Measurements from ENCODE around the gene CDKL4.
"Not testable (repeated sequence)": the region's sequence is repeated elsewhere in the genome, so short reads cannot be mapped to it uniquely, and the experiment has no call there.

CDKL4 gene

DNA sequence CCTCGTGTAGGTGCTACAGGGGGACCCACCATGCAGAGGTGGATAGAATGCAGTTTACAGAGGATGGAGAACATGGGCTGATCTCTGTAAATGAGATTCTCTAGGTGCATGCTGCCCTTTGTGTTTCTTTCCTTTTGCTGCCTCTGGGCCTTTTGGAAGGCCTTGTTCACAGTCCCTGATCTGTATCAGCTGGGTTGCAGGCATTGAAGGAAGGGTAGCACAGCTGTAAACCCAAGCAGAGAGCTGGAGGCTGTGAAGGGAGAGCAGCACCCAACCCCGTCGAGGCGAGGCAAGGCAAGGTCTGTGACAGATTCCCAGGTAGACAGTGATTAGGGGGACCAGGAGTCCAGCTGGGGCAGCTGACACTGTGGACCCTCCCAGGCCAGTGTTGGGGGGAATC, 66.8 kb downstream of the CDKL4 start:
- no peak for DNase-seq

DNA sequence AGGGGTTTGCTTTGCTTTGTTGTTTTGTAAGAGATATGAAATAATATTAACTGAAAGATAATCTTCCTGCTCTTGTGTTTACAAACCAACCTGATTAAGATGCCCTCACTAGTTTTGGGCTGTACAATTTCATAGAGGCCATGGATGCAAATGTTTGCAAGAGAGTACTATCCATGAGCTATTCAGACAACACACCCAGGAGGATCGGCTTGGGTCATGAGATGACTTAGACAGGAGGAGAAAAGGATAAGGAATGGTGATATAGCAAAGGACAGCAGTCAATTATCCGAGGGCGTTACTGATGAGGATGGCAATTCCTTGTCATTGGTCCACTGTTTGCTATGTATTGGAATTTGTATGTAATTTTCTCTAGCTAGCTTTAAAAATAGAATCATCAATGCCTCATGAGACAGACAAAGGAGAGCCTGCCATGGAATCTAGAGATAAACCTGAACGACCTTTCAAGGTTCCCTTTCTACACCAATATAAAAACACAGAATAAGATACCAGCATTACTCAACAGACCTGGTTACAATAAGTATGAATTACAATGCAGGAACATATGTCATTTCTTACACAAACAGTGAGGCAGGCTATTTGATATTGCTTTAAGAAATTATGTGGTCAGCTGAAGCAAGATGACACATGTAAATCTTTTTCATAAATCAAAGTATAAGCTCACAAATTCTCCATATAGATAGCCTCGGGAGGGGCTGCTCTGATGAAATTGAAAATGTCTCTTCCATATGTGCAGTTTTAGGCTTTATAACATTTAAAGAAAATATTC, 68.6 kb downstream of the CDKL4 start:
- DNase-seq, result no peak

DNA sequence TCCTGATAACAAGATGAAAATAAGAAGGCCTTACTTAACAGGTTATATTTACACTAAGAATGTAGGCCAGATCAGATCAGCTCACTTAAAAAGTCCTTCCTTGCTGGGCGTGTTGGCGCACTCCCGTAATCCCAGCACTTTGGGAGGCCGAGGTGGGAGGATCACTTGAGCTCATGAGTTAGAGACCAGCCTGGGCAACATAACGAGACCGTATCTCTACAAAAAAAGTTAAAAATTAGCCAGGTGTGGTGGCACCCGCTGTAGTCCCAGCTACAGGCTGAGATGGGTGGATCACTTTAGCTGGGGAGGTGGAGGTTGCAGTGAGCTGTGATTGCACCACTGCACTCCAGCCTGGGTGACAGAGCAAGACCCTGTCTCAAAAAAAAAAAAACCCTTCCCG, 69.7 kb downstream of the CDKL4 start:
- no peak for DNase-seq

DNA sequence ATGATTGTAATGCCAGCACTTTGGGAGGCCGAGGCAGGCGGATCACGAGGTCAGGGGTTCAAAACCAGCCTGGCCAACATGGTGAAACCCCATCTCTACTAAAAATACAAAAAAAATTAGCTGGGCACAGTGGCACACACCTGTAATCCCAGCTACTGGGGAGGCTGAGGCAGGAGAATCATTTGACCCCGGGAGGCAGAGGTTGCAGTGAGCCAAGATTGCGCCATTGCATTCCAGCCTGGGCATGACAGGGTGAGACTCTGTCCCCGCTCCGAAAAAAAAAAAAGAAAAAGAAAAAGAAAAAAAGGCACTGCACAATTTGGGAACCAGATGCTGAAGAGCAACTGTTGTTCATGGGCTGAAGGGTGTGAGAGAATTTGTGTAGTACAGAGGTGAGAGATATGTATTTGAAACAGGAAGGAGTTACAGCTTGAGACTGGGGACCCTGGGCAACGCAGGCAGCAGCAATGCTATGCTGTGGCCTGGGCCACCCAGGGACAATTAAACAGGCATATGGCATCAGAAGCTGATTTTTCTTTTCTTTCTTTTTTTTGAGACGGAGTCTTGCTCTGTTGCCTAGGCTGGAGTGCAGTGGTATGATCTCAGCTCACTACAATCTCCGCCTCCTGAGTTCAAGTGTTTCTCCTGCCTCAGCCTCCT, 71.6 kb downstream of the CDKL4 start:
- not testable (repeated sequence) for DNase-seq

DNA sequence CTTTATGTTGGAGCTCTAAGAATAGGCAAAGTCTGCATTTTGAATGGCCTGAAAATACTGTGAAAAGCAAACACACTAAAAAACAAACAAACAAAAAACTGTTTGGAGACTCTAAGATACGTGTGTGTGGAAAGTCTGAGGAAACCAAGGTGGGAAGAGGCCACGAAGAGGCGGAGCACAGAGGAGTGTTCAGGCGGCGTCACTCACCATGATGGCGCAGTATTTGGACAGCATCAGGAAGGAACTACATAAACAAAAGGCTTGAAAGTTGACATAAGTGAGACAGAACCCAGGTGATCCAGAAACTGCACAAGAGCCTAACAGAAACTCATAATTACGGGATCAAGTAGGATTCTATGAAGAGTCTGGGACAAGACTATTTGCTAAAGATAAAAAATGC, 72.1 kb downstream of the CDKL4 start:
- DNase-seq, result no peak

DNA sequence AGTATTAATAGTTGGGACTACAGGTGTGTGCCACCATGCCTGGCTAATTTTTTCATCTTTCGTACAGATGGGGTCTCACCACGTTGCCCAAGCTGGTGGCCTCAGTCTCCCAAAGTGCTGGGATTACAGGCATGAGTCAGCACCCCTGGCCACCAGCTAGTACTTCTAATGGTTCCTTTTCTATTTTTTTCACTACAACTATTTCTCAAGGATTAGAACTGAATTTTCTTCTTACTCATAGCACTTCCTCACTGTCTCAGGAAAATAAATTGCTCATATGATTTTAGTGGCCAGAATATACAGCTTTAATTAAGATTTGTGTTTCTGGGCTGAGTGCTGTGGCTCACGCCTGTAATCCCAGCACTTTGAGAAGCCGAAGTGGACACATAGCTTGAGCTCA, 79.7 kb downstream of the CDKL4 start:
- DNase-seq, result no peak

DNA sequence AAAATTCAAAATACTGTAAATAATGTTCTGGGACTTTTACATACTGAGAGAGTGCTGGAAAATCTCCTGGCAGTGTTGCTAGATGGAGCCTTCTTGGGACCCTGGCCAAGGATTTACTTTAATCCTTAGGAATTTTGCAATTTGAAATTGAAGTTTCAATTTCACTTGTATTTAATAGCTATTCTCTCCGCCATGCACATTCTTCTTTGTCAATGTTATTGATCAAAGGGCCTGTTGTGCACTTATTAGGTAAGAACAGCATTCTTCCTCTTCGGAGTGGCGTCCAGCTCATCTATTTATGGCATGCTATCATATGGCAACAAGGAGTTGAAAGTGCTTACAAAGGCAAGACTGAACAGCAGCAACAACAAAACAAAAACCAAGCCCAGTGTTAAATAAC, 82.8 kb downstream of the CDKL4 start:
- DNase-seq, result no peak

DNA sequence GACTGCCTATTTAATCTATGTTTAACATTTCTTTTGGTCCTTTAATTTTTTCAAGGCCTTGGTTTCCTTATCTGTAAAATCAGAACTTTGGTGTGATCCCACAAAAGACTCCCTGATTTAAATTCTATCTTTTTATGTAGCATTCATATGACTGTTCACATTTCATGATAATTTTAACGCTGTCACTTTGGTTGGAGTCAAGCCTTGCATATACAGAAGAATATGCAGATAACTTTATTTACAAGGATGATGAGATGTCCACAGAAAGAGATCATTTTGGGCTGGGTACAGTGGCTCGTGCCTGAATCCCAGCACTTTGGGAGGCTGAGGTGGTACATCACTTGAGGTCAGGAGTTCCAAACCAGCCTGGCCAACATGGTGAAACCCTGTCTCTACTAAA, 84.5 kb downstream of the CDKL4 start:
- no peak for DNase-seq

DNA sequence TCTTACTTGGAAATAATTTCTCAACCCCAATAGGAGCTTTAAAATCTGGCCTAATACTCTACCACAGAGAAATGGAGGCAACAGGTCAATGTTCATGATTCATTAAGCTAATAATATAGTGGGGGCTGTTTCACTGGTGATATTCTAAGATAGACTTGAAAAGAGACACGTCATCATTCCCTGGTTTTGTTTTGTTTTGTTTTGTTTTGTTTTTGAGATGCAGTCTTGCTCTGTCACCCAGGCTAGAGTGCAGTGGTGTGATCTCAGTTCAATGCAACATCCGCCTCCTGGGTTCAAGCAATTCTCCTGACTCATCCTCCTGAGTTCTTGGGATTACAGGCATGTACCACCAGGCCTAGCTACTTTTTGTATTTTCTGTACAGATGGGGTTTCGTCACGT, 85.4 kb downstream of the CDKL4 start:
- DNase-seq, result no peak

DNA sequence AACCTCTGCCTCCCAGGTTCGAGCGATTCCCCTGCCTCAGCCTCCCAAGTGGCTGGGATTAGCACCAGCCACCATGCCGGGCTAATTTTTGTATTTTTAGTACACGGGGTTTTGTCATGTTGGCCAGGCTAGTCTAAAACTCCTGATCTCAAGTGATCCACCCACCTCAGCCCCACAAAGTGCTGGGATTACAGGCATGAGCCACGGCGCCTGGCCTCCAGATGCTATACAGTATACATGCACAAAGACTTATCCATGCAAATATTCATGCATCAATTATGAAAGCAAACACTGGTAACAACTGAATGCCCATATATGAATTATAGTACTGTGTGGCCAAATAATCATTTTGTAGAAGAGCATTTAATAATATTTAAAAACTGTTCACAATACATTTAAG, 86.9 kb downstream of the CDKL4 start:
- DNase-seq, result no peak

- no peak for DNase-seq
Observed at GRCh38 chr2:39156107-39156506, 87.7 kb downstream of the CDKL4 start.

GRCh38 chr2:39155573-39155972, 88.2 kb downstream of the CDKL4 start:
- not testable (repeated sequence) for DNase-seq

GRCh38 chr2:39154944-39155343, 88.8 kb downstream of the CDKL4 start:
- DNase-seq, result no peak

DNA sequence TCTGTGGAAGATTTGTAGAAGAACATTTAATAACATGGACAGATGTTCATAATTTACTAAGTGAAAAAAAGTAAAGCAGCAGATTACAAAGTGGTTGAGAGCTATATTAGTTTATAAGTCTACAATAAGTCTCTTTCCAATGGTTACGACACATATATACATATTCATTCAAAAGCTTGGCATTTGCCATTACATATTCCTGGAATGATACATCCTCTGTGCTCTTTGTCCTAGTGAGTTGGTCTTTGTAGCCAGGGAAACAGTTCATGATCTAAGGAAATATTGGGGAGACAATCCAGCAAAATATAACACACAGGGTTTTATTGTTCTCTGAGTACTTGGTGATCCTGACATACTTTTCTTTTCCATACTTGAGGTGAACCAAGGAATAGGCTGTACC, 90.5 kb downstream of the CDKL4 start:
- no peak for DNase-seq

- DNase-seq, result no peak
Observed at GRCh38 chr2:39152504-39152903, 91.3 kb downstream of the CDKL4 start.

DNA sequence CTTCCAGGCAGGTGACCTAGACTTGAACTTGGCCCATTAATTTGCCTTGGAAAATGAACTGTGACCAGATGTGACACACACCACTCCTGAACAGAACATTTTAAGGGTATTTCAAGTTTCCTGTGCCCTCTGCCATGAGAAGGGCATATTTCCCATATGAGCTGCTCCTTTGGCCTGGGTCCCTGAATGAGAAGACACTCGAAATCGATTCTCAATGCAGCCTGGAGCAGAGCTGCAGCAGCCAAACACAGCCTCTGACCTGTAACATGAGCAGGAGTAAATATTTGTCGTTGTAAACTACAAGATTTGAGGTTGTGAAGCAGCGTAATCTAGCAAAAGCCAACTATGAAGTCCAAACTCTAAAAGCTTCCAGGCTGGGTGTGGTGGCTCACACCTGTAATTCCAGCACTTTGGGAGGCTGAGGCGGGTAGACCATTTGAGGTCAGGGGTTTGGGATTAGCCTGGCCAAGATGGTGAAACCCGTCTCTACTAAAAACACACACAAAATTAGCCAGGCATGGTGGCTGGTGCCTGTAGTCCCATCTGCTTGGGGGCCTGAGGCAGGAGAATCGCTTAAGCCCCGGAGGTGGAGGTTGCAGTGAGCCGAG, 92.8 kb downstream of the CDKL4 start:
- no peak for DNase-seq

DNA sequence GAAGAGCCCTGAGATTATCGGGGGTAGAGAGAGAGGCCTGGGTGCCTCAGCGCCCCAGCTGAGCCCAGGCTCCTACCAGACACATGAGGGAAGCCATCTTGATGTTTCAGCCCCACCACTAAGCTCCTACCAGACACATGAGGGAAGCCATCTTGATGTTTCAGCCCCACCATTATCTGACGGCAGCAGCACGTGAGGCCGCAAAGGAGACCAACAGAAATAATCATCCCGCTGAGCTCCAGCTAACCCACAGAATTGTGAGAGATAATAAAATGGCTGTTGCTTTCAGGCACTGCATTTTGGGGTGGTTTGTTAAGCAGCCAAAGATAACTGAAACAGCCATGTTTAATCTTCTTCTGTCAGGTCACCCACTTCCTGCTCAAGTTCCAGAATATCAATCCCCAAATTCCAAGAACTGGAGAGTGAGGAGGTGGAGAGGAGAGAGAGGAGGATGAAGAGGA, 93.6 kb downstream of the CDKL4 start:
- no peak for DNase-seq

DNA sequence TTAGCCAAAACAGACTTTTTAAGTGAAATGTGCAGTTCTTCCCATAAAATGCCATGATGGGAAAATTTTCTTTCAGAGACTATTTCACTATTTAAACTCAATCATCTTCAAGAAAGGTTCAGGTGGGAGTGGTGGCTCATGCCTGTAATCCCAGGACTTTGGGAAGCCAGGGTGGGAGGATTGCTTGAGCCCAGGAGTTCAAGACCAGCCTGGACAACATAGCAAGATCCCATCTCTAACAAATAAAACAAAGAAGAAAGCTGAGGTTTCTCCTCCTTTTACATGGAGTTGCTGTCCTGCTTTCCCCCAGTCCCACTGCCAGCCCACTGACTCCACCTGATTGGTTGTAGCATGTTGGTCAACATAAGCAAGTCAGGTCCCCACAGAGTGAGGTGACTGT, 97.1 kb downstream of the CDKL4 start:
- DNase-seq, result no peak

DNA sequence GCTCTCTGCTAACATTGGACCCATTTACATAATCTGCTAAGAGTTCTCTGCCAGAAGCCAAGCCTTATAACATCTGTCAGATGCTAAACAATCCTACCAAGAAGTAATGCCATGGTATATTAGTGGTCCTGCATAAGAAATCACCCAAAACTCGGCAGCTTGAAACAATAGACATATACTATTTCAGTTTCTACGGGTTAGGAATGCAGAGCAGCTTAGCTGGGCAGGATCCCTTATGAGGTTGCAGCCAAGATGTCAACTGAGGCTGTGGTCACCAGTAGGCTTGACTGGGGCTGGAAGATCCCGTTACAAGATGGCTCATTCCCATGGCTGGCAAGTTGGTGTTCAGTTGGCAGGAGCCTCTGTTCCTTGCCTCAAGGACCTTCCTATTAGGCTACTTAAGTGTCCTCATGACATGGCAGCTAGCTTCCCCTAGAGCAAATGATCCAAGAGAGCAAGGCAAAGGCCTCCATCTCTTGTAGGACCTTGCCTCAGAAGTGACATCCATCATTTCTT, 97.8 kb downstream of the CDKL4 start:
- DNase-seq, result no peak

DNA sequence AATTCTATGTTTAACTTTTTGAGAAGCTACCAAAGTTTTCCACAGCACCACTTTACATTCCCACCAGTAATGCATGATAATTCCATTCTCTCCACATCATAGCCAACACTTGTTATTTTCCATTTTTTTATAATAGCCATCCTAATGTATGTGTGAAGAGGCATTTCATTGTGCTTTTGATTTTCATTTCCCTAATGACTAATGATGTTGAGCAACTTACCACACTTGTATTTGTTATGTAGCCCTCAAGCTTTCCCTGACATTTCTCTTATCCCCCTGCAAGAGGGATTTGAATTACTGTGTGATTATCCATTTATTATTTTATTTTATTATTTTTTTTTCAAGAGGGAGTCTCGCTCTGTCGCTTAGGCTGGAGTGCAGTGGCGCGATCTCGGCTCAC, 99.4 kb downstream of the CDKL4 start:
- DNase-seq, result no peak

GRCh38 chr2:39142904-39143605, 100.7 kb downstream of the CDKL4 start:
- DNase-seq, result no peak

GRCh38 chr2:39141334-39142271, 102.2 kb downstream of the CDKL4 start:
- peak; percentile 46 for DNase-seq

Measured in activated effector memory CD4-positive, alpha-beta T cell treated with Interleukin-2 at 50 U/mL for 16 hours (primary cell).